DMS53 treated with DMSO at 0.1 percent for 48 hours (cell line): ENCODE results near the gene GHRHR.

Experiments
- DNase-seq: peaks from one replicate; lab custom pipeline; 2025; ENCODE audit not compliant: unreplicated experiment; lab: John Stamatoyannopoulos, UW

Gene GHRHR

DNA sequence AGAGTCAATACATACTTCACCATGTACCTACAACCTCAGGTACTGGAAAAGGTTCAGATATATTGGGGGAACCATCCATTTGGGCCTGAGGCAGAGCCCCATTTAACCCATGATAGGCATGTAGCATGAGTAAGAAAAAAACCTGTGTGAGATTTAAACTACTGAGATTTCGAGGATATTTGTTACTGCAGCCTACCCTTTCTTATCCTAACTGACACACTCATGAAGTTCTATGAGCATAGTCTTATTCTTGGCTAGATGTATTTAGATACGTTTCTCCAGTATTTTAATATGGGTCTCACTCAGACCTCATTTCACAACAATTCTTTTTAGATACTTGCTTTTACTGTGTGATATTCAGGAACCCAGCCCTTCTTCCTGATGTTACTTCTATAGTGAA is 39.3 kb downstream of the GHRHR start:
- no peak for DNase-seq

- peak; percentile 13 for DNase-seq
These were observed 40.0 kb downstream of the GHRHR start for GRCh38 chr7:31003721-31004120.

GRCh38 chr7:31004393-31004792 is 40.6 kb downstream of the GHRHR start:
- no peak for DNase-seq

DNA sequence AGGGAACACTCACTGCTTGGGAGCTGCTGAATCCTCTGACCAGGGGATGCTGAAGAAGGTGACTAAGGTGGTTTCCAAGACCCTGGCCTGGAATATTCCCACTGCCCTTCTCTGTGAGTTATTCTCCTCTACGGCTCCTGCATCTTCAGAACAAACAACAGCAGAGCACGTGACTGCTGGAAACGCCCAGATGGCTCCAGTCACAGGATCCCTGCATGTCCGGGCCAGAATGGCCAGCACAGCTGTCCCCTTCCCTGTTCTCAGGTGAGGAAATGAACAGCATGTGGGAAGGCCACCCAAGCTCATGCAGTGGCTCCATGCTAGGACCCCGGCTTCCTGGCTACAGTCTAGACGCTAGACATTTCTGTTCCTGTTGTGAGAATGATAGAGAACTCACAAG is 43.1 kb downstream of the GHRHR start:
- DNase-seq, result no peak

GRCh38 chr7:31007634-31008033 is 43.9 kb downstream of the GHRHR start:
- DNase-seq, result no peak

- DNase-seq, result no peak
These were observed 51.1 kb downstream of the GHRHR start for GRCh38 chr7:31014826-31015225.

GRCh38 chr7:31017032-31017675 is 53.4 kb downstream of the GHRHR start:
- no peak for DNase-seq

DNA sequence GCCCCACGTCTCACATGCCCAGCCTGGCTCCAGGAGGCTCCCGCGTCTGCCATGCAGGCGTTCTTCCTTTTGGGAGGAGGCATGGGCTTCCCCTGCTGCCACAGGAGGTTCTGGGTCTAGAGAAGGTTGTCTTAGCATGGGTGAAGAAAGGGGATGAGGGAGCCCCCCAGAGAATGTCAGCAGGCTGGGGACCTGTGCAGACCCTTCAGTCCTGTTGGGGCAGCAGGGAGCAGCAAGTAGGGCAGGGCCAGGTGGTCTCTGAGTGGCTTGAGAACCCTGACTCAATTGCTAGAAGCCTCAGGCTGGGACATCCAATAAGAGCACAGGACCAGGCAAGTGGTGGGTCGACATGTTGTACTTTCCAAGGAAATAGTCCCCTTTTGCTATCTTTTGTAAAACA is 54.0 kb downstream of the GHRHR start:
- no peak for DNase-seq

GRCh38 chr7:31019509-31019908 is 55.8 kb downstream of the GHRHR start:
- DNase-seq, result no peak

DNA sequence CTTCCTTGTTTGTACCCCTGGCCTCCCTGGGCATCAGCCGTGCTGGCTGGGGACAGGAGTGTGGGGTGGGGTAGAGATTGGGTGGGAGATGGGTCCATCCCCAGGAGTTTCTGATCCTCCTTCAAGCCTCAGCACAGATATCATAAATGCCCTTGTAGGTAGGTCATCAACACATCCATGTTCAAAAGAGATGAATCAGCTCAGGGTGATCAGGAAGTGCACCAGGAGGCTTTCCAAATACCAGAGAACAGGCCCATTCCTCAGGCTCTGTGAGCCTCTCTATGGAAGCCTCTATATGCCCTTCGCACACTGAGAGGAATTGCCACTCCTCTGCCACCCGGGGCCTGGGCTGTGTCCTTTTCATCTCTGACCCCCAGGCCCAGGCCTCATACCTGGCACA is 56.4 kb downstream of the GHRHR start:
- DNase-seq, result no peak

DNA sequence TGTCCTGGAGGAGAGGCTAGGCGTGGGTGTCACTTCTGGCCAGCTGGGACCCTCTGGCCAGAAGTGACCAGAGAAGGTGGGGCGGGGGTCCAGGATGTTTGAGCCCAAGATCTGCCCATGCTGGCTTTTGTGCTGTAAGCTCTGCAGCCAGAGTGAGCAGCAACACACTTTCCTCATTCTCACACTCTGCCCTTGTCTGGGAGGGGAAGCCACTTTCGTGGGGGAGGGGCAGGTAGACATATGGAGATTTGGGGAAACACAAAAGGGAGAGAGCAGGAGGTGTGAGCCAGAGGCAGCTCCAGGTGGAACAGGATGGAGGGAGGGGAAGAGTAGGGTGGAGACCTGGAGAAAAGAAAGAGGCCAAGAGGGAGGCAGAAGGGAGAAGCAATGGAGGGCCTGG is 56.9 kb downstream of the GHRHR start:
- DNase-seq, result no peak

- no peak for DNase-seq
These were observed 58.4 kb downstream of the GHRHR start for GRCh38 chr7:31022117-31022516.

DNA sequence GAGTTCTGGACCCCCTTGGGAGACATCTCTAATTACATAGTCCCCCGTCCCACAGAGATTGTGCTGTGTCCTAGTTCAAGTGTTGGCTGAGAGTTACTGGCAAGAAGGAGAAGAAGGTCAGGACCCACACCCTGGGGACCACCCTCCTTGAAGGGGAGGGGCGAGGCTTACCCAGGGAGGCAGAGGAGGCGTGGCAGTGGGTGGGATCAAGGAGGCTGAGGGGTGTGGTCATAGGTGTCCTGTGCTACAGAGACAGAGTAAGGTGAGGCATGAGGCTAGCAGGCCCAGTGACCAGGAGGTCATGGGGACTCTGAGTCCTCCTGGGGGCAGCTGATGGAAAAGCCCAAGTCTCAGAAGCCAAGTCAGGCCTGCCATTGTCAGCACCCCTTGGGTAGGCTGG is 59.0 kb downstream of the GHRHR start:
- DNase-seq, result no peak

- no peak for DNase-seq
These were observed 60.1 kb downstream of the GHRHR start for GRCh38 chr7:31023877-31024276.

DNA sequence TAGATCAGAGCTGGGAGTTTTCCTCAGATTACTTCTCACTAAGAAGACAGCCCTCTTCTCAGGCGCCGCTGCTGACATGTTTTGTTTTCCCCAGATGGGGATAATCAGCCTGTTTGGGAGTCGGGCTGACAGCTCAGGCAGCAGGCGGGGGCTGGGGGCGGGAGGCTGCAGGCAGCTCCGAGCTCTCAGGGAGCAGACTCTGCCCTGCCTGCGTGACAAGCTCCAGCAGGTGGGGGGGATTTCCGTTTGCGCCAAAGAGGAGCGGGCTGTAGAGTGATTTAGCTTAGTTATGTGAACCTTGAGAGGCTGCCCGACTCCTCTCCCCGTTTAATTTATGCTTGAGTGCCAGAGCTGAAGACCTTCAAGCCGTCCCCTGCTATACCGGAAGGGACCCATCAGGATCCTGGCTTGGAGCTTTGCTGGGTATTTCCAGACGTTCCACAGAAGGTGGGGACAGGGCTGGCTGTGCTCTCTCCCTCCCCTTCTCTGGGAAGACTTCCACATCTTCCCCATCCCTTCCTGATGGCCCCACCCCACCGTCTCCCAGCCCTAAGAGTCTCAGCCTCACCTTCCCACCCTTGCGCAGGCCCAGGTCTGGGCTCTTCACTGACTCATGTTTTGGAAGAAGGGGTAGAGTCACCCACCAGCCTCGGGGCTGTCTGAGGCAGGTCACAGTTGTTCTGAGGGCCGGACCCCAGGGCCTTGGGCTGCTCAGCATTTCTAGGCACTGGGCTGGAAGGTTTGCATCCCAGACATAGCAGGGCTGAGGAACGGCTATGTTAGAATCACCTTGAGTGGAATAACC is 63.6 kb downstream of the GHRHR start:
- no peak for DNase-seq

GRCh38 chr7:31028006-31028405 is 64.3 kb downstream of the GHRHR start:
- no peak for DNase-seq

DNA sequence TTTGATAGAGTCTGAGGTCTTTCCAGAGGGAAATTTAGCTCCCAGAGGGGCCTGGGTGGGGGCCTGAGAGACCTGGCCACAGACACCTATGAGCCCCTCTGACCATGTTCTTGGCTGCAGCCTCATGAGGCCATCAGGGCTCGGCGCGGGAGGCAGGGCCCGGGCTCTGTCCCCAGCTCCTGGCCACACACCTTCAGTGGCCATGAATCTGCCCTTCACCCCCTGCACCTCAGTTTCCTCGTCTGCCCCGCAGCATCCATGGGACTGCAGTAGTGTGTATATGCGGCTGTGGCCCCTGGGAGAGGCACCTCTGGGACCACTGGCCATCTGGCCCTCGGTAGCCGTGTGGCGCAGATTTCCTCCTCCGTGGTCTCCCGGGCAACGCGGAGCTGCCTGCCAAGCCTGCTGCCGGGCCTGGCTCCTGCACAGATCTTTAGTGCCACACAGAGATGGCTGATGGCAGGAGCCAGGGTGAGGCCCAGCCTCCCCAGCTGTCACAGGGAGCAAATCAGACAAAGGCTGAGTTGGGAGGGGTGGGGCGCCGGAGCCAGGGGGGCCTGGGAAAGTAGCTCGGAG is 64.8 kb downstream of the GHRHR start:
- no peak for DNase-seq
